BLaER1 treated with 17β-estradiol and CSF1 and Interleukin-3, amounts not matched to agents 10 nM and 100 nM (cell line): ENCODE data around the gene SIRPA.

Experiments used
- H3K27ac ChIP-seq, 11 experiments: shearing (Covaris generic); formaldehyde crosslinking; 2 replicates each; pipeline ENCODE4 v1.8.1; 2022
- H3K27me3 ChIP-seq, 11 experiments: shearing (Covaris generic); formaldehyde crosslinking; 2 replicates each; pipeline ENCODE4 v1.8.1; 2022
- H3K36me3 ChIP-seq, 11 experiments: shearing (Covaris generic); formaldehyde crosslinking; 2 replicates each; pipeline ENCODE4 v1.8.1; 2022
- H3K4me1 ChIP-seq, 10 experiments: shearing (Covaris generic); formaldehyde crosslinking; 2 replicates each; pipeline ENCODE4 v1.8.1; 2022
- H3K4me2 ChIP-seq, 11 experiments: shearing (Covaris generic); formaldehyde crosslinking; 2 replicates each; pipeline ENCODE4 v1.8.1; 2022
- H3K4me3 ChIP-seq, 10 experiments: shearing (Covaris generic); formaldehyde crosslinking; 2 replicates each; pipeline ENCODE4 v1.8.1; 2022
- H3K9ac ChIP-seq, 11 experiments: shearing (Covaris generic); formaldehyde crosslinking; 2 replicates each; pipeline ENCODE4 v1.8.1; 2022
- H3K9me3 ChIP-seq, 11 experiments: shearing (Covaris generic); formaldehyde crosslinking; replicated peaks in 1 of 11; 2 replicates each; pipeline ENCODE4 v1.8.1; 2022
- H4K20me1 ChIP-seq, 11 experiments: shearing (Covaris generic); formaldehyde crosslinking; 2 replicates each; pipeline ENCODE4 v1.8.1; 2022
- Cebpa-rat ChIP-seq, 11 experiments: shearing (Covaris generic); IDR thresholded peaks; 2 replicates each; pipeline ENCODE4 v1.8.1; 2022

SIRPA gene

GRCh38 chr20:1883986-1884385 lies 11.2 kb upstream of the SIRPA start:
- peaks cover 21 to 76% (median 52%) of the 10 kb centered on the region in 10 experiments for H3K4me1 ChIP-seq
- H4K20me1 ChIP-seq: peaks cover 0 to 12% (median 0%) of the 10 kb centered on the region in 11 experiments; a peak in 2 of 22 replicates
- H3K4me3 ChIP-seq: no peak overlapping the region
- H3K9ac ChIP-seq: no peak overlapping the region
- 0 out of 22 replicates have a peak, but pooled peaks cover 0 to 4% (median 0%) of the 10 kb centered on the region in 11 experiments for H3K9me3 ChIP-seq
- H3K27ac ChIP-seq: no peak overlapping the region
- peaks cover 0 to 22% (median 0%) of the 10 kb centered on the region in 11 experiments; a peak in 7 of 22 replicates for H3K27me3 ChIP-seq
- TF ChIP-seq Cebpa-rat (IDR thresholded peaks at IDR 0.05): no peak
- H3K4me2 ChIP-seq: peak overlapping the region in 9 of 11 experiments; percentile 73 to 93 (median 81); a peak in 18 of 22 replicates
- H3K36me3 ChIP-seq: no peaks in the 10 kb centered on the region

- 0 out of 22 replicates have a peak, but pooled peaks cover 0 to 2% (median 0%) of the 10 kb centered on the region in 11 experiments for H3K36me3 ChIP-seq
- peaks cover 0 to 21% (median 0%) of the 10 kb centered on the region in 11 experiments; a peak in 7 of 22 replicates for H3K27me3 ChIP-seq
- peaks cover 34 to 87% (median 64%) of the 10 kb centered on the region in 10 experiments for H3K4me1 ChIP-seq
- H3K9me3 ChIP-seq: 0 out of 22 replicates have a peak, but pooled peaks cover 0 to 4% (median 0%) of the 10 kb centered on the region in 11 experiments
- no peak for TF ChIP-seq Cebpa-rat (IDR thresholded peaks at IDR 0.05)
- no peak overlapping the region; a peak in 1 of 22 replicates for H3K4me2 ChIP-seq
- peaks cover 0 to 7% (median 0%) of the 10 kb centered on the region in 11 experiments; a peak in 1 of 22 replicates for H4K20me1 ChIP-seq
- H3K9ac ChIP-seq: no peak overlapping the region
- no peak overlapping the region for H3K4me3 ChIP-seq
- no peak overlapping the region for H3K27ac ChIP-seq
These were observed 10.0 kb upstream of the SIRPA start for GRCh38 chr20:1885254-1885653.

- Histone ChIP-seq H3K9me3 (0 out of 22 replicates have a peak, but pooled peaks cover 0 to 4% (median 0%) of the 10 kb centered on the region in 11 experiments), H3K27ac (peak overlapping the region in 3 of 11 experiments; percentile 8 to 84 (median 52); a peak in 4 of 22 replicates), H3K36me3 (peaks cover 0 to 11% (median 0%) of the 10 kb centered on the region in 11 experiments; a peak in 2 of 22 replicates), H4K20me1 (peaks cover 0 to 4% (median 0%) of the 10 kb centered on the region in 11 experiments; a peak in 1 of 22 replicates), H3K4me2 (peak overlapping the region in 5 of 11 experiments; percentile 95 to 99 (median 97); a peak in 6 of 22 replicates), H3K9ac (no peak overlapping the region), H3K4me1 (peaks cover 35 to 90% (median 70%) of the 10 kb centered on the region in 10 experiments), H3K27me3 (peaks cover 0 to 12% (median 0%) of the 10 kb centered on the region in 11 experiments; a peak in 10 of 22 replicates), H3K4me3 (no peak overlapping the region)
- no peak for TF ChIP-seq Cebpa-rat (IDR thresholded peaks at IDR 0.05)
These were observed 9.1 kb upstream of the SIRPA start for GRCh38 chr20:1885940-1886693.

GRCh38 chr20:1887321-1887720 lies 7.9 kb upstream of the SIRPA start:
- Histone ChIP-seq H3K9me3 (0 out of 22 replicates have a peak, but pooled peaks cover 0 to 4% (median 0%) of the 10 kb centered on the region in 11 experiments), H3K27ac (peak overlapping the region in 6 of 11 experiments; percentile 3 to 84 (median 66); a peak in 5 of 22 replicates), H3K4me1 (peaks cover 35 to 90% (median 75%) of the 10 kb centered on the region in 10 experiments), H3K4me3 (no peak overlapping the region), H3K4me2 (peak overlapping the region in 10 of 11 experiments; percentile 26 to 99 (median 96); a peak in 19 of 22 replicates), H3K9ac (no peak overlapping the region), H3K27me3 (peaks cover 0 to 8% (median 4%) of the 10 kb centered on the region in 11 experiments; a peak in 9 of 22 replicates), H3K36me3 (peaks cover 0 to 12% (median 0%) of the 10 kb centered on the region in 11 experiments; a peak in 2 of 22 replicates), H4K20me1 (0 out of 22 replicates have a peak, but pooled peaks cover 0 to 4% (median 0%) of the 10 kb centered on the region in 11 experiments)
- TF ChIP-seq Cebpa-rat (IDR thresholded peaks at IDR 0.05): no peak

GRCh38 chr20:1887756-1888155 lies 7.5 kb upstream of the SIRPA start:
- Histone ChIP-seq H3K36me3 (peaks cover 0 to 12% (median 0%) of the 10 kb centered on the region in 11 experiments; a peak in 2 of 22 replicates), H3K4me1 (peaks cover 35 to 92% (median 78%) of the 10 kb centered on the region in 10 experiments), H3K27me3 (peaks cover 0 to 13% (median 7%) of the 10 kb centered on the region in 11 experiments; a peak in 13 of 22 replicates), H3K4me3 (no peak overlapping the region), H4K20me1 (0 out of 22 replicates have a peak, but pooled peaks cover 0 to 4% (median 0%) of the 10 kb centered on the region in 11 experiments), H3K4me2 (peak overlapping the region in 10 of 11 experiments; percentile 26 to 99 (median 96); a peak in 19 of 22 replicates), H3K9ac (no peak overlapping the region), H3K9me3 (0 out of 22 replicates have a peak, but pooled peaks cover 0 to 2% (median 0%) of the 10 kb centered on the region in 11 experiments), H3K27ac (peak overlapping the region in 6 of 11 experiments; percentile 69 to 84 (median 78); a peak in 9 of 22 replicates)
- no peak for TF ChIP-seq Cebpa-rat (IDR thresholded peaks at IDR 0.05)

GRCh38 chr20:1888796-1889463 lies 6.3 kb upstream of the SIRPA start:
- H3K27me3 ChIP-seq: peaks cover 0 to 24% (median 17%) of the 10 kb centered on the region in 11 experiments; a peak in 14 of 22 replicates
- H3K9ac ChIP-seq: peak overlapping the region; percentile 8 to 77 (median 61); a peak in 19 of 22 replicates
- peak overlapping the region in 10 of 11 experiments; percentile 18 to 85 (median 73); a peak in 20 of 22 replicates for H3K27ac ChIP-seq
- H3K4me3 ChIP-seq: peak overlapping the region in 6 of 10 experiments; percentile 12 to 55 (median 42); a peak in 7 of 20 replicates
- H4K20me1 ChIP-seq: 0 out of 22 replicates have a peak, but pooled peaks cover 0 to 2% (median 0%) of the 10 kb centered on the region in 11 experiments
- H3K36me3 ChIP-seq: peaks cover 0 to 12% (median 0%) of the 10 kb centered on the region in 11 experiments; a peak in 2 of 22 replicates
- no peaks in the 10 kb centered on the region for H3K9me3 ChIP-seq
- H3K4me1 ChIP-seq: peaks cover 29 to 89% (median 75%) of the 10 kb centered on the region in 10 experiments
- peak; percentile 47 to 99 (median 94); a peak in 19 of 22 replicates for TF ChIP-seq Cebpa-rat (IDR thresholded peaks at IDR 0.05)
- H3K4me2 ChIP-seq: peak overlapping the region; percentile 60 to 100 (median 96)

- Histone ChIP-seq H3K27me3 (peaks cover 0 to 42% (median 22%) of the 10 kb centered on the region in 11 experiments; a peak in 16 of 22 replicates), H3K9me3 (no peaks in the 10 kb centered on the region), H3K4me1 (peaks cover 31 to 81% (median 71%) of the 10 kb centered on the region in 10 experiments), H3K4me3 (0 out of 20 replicates have a peak overlapping the region, but pooled peaks of 1 of the 10 experiments have one; percentile 55), H3K9ac (peak overlapping the region in 10 of 11 experiments; percentile 6 to 77 (median 36); a peak in 10 of 22 replicates), H3K36me3 (peaks cover 0 to 16% (median 0%) of the 10 kb centered on the region in 11 experiments; a peak in 5 of 22 replicates), H3K4me2 (peak overlapping the region; percentile 60 to 100 (median 96); a peak in 20 of 22 replicates), H3K27ac (peak overlapping the region in 8 of 11 experiments; percentile 71 to 85 (median 77); a peak in 15 of 22 replicates), H4K20me1 (peaks cover 0 to 4% (median 0%) of the 10 kb centered on the region in 11 experiments; a peak in 5 of 22 replicates)
- TF ChIP-seq Cebpa-rat (IDR thresholded peaks at IDR 0.05): no peak
These were observed 4.5 kb upstream of the SIRPA start for GRCh38 chr20:1890469-1891262.
